GM18858 (cell line): ENCODE measurements around the gene CENPQ.

ENCODE experiments used
- ATAC-seq: cut with Tn5 transposase; IDR thresholded peaks from one replicate; pipeline ENCODE4 v1.9.1; 2021; ENCODE audit not compliant: unreplicated experiment

Gene CENPQ

GRCh38 chr6:49540614-49541013, 77.4 kb downstream of the CENPQ start:
- ATAC-seq, result no peak

DNA sequence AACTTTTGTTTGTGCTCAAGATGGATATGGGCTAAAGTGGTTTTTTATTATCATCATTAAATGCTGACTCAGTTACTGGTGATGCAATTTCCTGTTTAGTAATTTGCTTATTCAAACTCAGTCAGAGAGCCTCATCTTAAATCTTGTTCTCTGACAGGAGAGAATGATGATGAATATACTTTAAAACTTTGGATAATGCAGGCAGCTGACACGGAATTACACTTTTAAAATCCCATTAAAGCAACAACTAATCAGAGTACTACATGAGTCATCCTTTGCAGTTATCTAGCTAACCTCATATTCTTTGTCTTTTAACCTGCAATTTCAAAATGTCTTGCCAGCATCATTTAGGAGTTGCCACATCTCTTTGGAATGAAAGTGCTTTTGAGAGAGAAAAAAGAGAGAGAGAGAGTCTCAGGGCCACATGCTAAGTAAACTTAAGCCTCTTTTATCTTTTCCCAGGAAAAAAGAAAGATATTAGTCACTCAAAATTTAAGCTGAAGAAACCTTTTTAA, 78.1 kb downstream of the CENPQ start:
- no peak for ATAC-seq

DNA sequence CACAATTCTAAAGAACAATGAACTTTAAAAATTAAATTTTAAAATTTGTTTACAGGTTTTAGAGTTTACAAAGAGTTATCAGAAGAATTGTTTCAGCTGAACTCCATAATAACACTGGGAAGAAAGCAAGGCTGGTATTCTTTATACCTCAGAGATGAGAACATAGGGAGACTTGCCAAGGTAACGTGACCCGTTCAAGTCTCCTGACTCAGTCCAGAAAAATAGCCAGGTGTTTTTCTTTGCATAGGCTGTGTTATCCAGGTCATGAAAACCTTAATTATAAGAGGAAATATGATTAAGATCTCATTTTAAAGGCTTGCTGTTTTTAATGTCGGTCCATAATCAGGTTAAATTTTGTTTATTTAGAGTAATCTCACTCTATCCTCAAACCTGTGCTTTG, 78.8 kb downstream of the CENPQ start:
- no peak for ATAC-seq
